Measurements from ENCODE around the gene PATZ1. TPM values are rescaled to one million over a fixed set of nuclear protein-coding genes. Genes with fewer than 3 reads are reported as not detected.

PATZ1 gene
- total RNA-seq, 1 experiment from 2014 or later: 60.5 TPM

- TF ChIP-seq NR1H2 (CRISPR knock-in tag; IDR thresholded peaks at IDR 0.05): no peak
- TF ChIP-seq SMAD3 (CRISPR knock-in tag; IDR thresholded peaks at IDR 0.05; ENCODE audit: borderline replicate concordance): no peak
- TF ChIP-seq OVOL2 (CRISPR knock-in tag; IDR thresholded peaks at IDR 0.05; ENCODE audit: borderline replicate concordance): no peak
These were observed 13.3 kb downstream of the PATZ1 start (continued) for GRCh38 chr22:31332886-31333285.

DNA sequence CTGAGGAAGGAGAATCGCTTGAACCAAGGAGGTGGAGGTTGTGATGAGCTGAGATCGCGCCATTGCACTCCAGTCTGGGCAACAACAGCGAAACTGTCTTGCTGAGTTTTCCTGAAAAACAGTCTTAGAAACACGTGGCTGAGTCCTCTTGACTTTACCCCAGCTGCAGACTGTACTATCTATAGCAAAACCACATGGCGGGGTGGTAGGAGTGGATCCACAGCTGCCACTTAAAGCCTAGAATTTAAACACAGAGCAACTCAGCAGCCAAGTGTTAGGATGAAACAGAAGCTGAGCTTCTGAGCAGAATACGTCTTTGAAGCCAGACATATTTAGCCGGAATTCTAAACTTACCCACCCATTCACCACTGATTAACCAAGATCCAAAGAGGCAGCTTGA lies 14.1 kb downstream of the PATZ1 start:
- Mint-ChIP-seq H3K4me1 (no peaks in the 10 kb centered on the region), H3K9me3 (no peaks in the 10 kb centered on the region), H3K27ac (no peak overlapping the region), H3K27me3 (ENCODE audit: low read depth) (no peaks in the 10 kb centered on the region), H3K36me3 (peaks cover 88% of the 10 kb centered on the region), H3K4me3 (no peak overlapping the region)
- ATAC-seq (no peak), DNase-seq (ENCODE audit: low spot score) (no peak)
- POLR2A ChIA-PET: no interaction called here
- no peak for TF ChIP-seq OVOL2 (CRISPR knock-in tag; IDR thresholded peaks at IDR 0.05; ENCODE audit: borderline replicate concordance)
- no peak for TF ChIP-seq RELA (CRISPR knock-in tag; IDR thresholded peaks at IDR 0.05; ENCODE audit: borderline replicate concordance)
- no peak for TF ChIP-seq ETV6 (CRISPR knock-in tag; IDR thresholded peaks at IDR 0.05)
- no peak for TF ChIP-seq IRF1 (CRISPR knock-in tag; IDR thresholded peaks at IDR 0.05)
- TF ChIP-seq ERG (CRISPR knock-in tag; IDR thresholded peaks at IDR 0.05): no peak
- CTCF ChIA-PET: no interaction called here

DNA sequence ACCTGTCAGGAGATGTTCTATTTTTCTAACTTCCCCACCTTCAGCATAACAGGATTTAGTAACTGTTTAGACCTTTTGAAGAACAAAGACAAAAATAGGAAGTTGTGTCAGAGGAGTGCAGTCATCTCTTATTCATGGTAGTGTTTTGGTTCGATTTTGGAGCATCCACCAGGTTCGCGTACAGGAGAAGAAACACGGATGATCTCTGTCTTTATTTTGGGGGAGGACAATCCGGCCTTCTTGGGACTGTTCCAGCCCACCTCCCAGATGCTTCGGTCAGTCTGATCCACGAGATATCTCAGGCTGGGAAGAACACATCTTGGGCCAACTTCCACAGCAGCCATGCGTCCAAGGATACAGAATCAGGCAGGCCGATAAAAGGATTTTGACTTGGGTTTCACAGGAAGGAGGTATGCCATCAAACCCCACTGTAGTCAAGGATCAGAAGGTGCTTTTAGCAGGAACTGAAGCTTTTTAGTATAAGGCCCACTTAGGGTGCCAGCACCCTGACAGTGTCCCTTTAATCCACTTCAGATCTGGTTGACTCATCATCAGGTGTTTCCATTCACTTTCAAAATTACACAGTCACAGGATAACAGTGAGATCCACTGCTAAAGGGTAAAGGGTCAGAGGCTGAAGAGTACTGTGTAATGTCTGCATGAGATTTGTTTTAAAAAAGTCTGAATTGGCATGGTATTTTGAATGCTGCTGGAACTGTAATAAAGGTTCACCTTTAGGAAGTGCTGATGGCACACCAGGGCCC lies 16.5 kb downstream of the PATZ1 start:
- Mint-ChIP-seq H3K4me3 (no peak overlapping the region), H3K27ac (no peak overlapping the region), H3K9me3 (no peaks in the 10 kb centered on the region), H3K27me3 (ENCODE audit: low read depth) (no peaks in the 10 kb centered on the region), H3K36me3 (peaks cover 90% of the 10 kb centered on the region), H3K4me1 (no peaks in the 10 kb centered on the region)
- ATAC-seq (no peak), DNase-seq (ENCODE audit: low spot score) (no peak)
- TF ChIP-seq JUN (CRISPR knock-in tag; IDR thresholded peaks at IDR 0.05): no peak
- ChIA-PET CTCF (interaction anchor here (0.9 kb wide), 1 partner anchor 16 kb away, joined by 3 read pairs; no protein-coding TSS in a partner anchor), POLR2A (no interaction called here)

GRCh38 chr22:31329029-31329428 lies 17.1 kb downstream of the PATZ1 start:
- peaks cover 84% of the 10 kb centered on the region for H3K36me3 Mint-ChIP-seq
- ATAC-seq: no peak; the same call in 1 of the 2 replicates
- H3K4me1 Mint-ChIP-seq: no peaks in the 10 kb centered on the region
- ChIA-PET POLR2A (no interaction called here), CTCF (no interaction called here)
- no peak overlapping the region for H3K27ac Mint-ChIP-seq
- H3K4me3 Mint-ChIP-seq: no peak overlapping the region
- no peaks in the 10 kb centered on the region for H3K27me3 Mint-ChIP-seq (ENCODE audit: low read depth)
- DNase-seq (ENCODE audit: low spot score): no peak
- no peaks in the 10 kb centered on the region for H3K9me3 Mint-ChIP-seq
- TF ChIP-seq NR2C2 (CRISPR knock-in tag; IDR thresholded peaks at IDR 0.05) (no peak), GRHL2 (CRISPR knock-in tag; IDR thresholded peaks at IDR 0.05; ENCODE audit: insufficient replicate concordance, severe bottlenecking) (no peak), NR3C1 (CRISPR knock-in tag; conservative IDR thresholded peaks at IDR 0.05; ENCODE audit: low read depth) (no peak), USF2 (CRISPR knock-in tag; IDR thresholded peaks at IDR 0.05) (no peak), ZNF121 (CRISPR knock-in tag; IDR thresholded peaks at IDR 0.05) (no peak), FOXP4 (CRISPR knock-in tag; IDR thresholded peaks at IDR 0.05) (no peak), CREM (CRISPR knock-in tag; IDR thresholded peaks at IDR 0.05) (no peak), HMGXB4 (CRISPR knock-in tag; IDR thresholded peaks at IDR 0.05) (no peak), TP53 (CRISPR knock-in tag; IDR thresholded peaks at IDR 0.05) (no peak), PRRX2 (CRISPR knock-in tag; IDR thresholded peaks at IDR 0.05) (no peak), TCF7 (CRISPR knock-in tag; IDR thresholded peaks at IDR 0.05; ENCODE audit: low read depth) (no peak), ZBTB21 (CRISPR knock-in tag; IDR thresholded peaks at IDR 0.05; ENCODE audit: borderline replicate concordance) (no peak), EMX1 (CRISPR knock-in tag; IDR thresholded peaks at IDR 0.05) (no peak)
- TF ChIP-seq, protein P1, sequence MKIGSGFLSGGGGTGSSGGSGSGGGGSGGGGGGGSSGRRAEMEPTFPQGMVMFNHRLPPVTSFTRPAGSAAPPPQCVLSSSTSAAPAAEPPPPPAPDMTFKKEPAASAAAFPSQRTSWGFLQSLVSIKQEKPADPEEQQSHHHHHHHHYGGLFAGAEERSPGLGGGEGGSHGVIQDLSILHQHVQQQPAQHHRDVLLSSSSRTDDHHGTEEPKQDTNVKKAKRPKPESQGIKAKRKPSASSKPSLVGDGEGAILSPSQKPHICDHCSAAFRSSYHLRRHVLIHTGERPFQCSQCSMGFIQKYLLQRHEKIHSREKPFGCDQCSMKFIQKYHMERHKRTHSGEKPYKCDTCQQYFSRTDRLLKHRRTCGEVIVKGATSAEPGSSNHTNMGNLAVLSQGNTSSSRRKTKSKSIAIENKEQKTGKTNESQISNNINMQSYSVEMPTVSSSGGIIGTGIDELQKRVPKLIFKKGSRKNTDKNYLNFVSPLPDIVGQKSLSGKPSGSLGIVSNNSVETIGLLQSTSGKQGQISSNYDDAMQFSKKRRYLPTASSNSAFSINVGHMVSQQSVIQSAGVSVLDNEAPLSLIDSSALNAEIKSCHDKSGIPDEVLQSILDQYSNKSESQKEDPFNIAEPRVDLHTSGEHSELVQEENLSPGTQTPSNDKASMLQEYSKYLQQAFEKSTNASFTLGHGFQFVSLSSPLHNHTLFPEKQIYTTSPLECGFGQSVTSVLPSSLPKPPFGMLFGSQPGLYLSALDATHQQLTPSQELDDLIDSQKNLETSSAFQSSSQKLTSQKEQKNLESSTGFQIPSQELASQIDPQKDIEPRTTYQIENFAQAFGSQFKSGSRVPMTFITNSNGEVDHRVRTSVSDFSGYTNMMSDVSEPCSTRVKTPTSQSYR (CRISPR knock-in tag; IDR thresholded peaks at IDR 0.05): no peak

Data from WTC11 (cell line).